Mucosa of descending colon (tissue), 3 donors: ENCODE results near the gene PM20D2. TPM values are rescaled to one million over a fixed set of nuclear protein-coding genes. Genes with fewer than 3 reads are reported as not detected.

Experiments used
- ATAC-seq: fragments of 200-7000 bp; cut with Tn5 transposase; one replicate; pipeline ENCODE4 v1.9.1; 2020; ENCODE audit warnings: mild to moderate bottlenecking, moderate library complexity
- DNase-seq, 3 donors: peaks; one replicate each; pipeline ENCODE4 v3.0.0-alpha.2; 2020
- H3K36me3 ChIP-seq: fragments of 200-600 bp; one replicate; pipeline ENCODE4 v1.8.0; 2021; ENCODE audit warnings: low read depth, mild to moderate bottlenecking
- H3K4me1 ChIP-seq: fragments of 200-600 bp; one replicate; pipeline ENCODE4 v1.8.0; 2021; ENCODE audit warnings: low read depth, mild to moderate bottlenecking
- H3K4me3 ChIP-seq: fragments of 200-600 bp; one replicate; pipeline ENCODE4 v1.8.0; 2021; ENCODE audit warnings: mild to moderate bottlenecking
- H3K9me3 ChIP-seq: fragments of 200-600 bp; one replicate; pipeline ENCODE4 v1.8.0; 2021; ENCODE audit warnings: mild to moderate bottlenecking
- CTCF ChIP-seq: fragments of 200-600 bp; IDR thresholded peaks from one replicate; pipeline ENCODE4 v1.8.0; 2022; ENCODE audit warnings: antibody characterized with exemption, mild to moderate bottlenecking
- intact Hi-C, 2 donors: fragments of 100-400 bp; cut with DNase I in 1 of 2; cut with micrococcal nuclease in 1 of 2; formaldehyde crosslinking; loops; one replicate each; pipeline versions ENCODE4 v1.11.0 to v1.11.1; 2022; cut with DNase I, micrococcal nuclease
- total RNA-seq, 3 donors: library from RNA; stranded (reverse); fragmentation: NEBNext Ultra II Directional in 2 of 3; extraction: Animal tissue kit (Norgen Biotek cat#: 25700) in 2 of 3; gene quantifications; one replicate each; pipeline versions ENCODE4 v1.2.1 to v1.2.4, GENCODE V29; 2021 to 2023
- donor health status: DM: no; HTN: no; CAD: no; lungs with moderate emphysema.
- donor health status: DM: no; HTN: no; CAD: no.
- donor health status: DM: no; HTN: yes; CAD: no.

PM20D2 gene
- total RNA-seq, 3 donors from 2014 or later = 9.4 to 17.6 (median 13.8) TPM

GRCh38 chr6:89162047-89162371 lies 16.2 kb downstream of the PM20D2 start:
- Histone ChIP-seq H3K4me3 (no peak overlapping the region), H3K9me3 (no peaks in the 10 kb centered on the region), H3K4me1 (no peaks in the 10 kb centered on the region), H3K36me3 (no peaks in the 10 kb centered on the region)
- ATAC-seq = peak; percentile 26
- intact Hi-C loops = no loop called here
- TF ChIP-seq CTCF = no peak
- no peak for DNase-seq

GRCh38 chr6:89172131-89172530 lies 26.3 kb downstream of the PM20D2 start:
- Histone ChIP-seq H3K9me3 (no peaks in the 10 kb centered on the region), H3K36me3 (no peaks in the 10 kb centered on the region), H3K4me1 (no peaks in the 10 kb centered on the region), H3K4me3 (no peak overlapping the region)
- DNase-seq (no peak), ATAC-seq (no peak)
- intact Hi-C loops = no loop called here
- TF ChIP-seq CTCF = no peak

- TF ChIP-seq CTCF = no peak
- H3K4me1 ChIP-seq = no peaks in the 10 kb centered on the region
- DNase-seq (no peak), ATAC-seq (no peak)
- intact Hi-C loops = no loop called here
- no peaks in the 10 kb centered on the region for H3K9me3 ChIP-seq
- H3K36me3 ChIP-seq = no peaks in the 10 kb centered on the region
- H3K4me3 ChIP-seq = no peak overlapping the region
Measured at GRCh38 chr6:89173634-89174033, 27.8 kb downstream of the PM20D2 start.

GRCh38 chr6:89180112-89180511 lies 34.3 kb downstream of the PM20D2 start:
- Histone ChIP-seq H3K4me1 (no peaks in the 10 kb centered on the region), H3K9me3 (no peaks in the 10 kb centered on the region), H3K36me3 (no peaks in the 10 kb centered on the region), H3K4me3 (no peak overlapping the region)
- no peak for ATAC-seq
- DNase-seq = no peak
- intact Hi-C loops = no loop called here
- TF ChIP-seq CTCF = no peak

GRCh38 chr6:89180971-89181370 lies 35.1 kb downstream of the PM20D2 start:
- H3K4me1 ChIP-seq = no peaks in the 10 kb centered on the region
- intact Hi-C loops = no loop called here
- no peak for DNase-seq
- H3K4me3 ChIP-seq = no peak overlapping the region
- TF ChIP-seq CTCF = no peak
- no peak for ATAC-seq
- H3K36me3 ChIP-seq = no peaks in the 10 kb centered on the region
- H3K9me3 ChIP-seq = no peaks in the 10 kb centered on the region

- Histone ChIP-seq H3K4me1 (no peaks in the 10 kb centered on the region), H3K36me3 (no peaks in the 10 kb centered on the region), H3K4me3 (no peak overlapping the region), H3K9me3 (no peaks in the 10 kb centered on the region)
- no peak for TF ChIP-seq CTCF
- intact Hi-C loops = no loop called here
- DNase-seq (no peak), ATAC-seq (no peak)
Measured at GRCh38 chr6:89183294-89183693, 37.4 kb downstream of the PM20D2 start.
